AG04449 (cell line): Measurements from ENCODE around the gene ARHGAP8.
"Not testable (repeated sequence)": the region's sequence is repeated elsewhere in the genome, so short reads cannot be mapped to it uniquely, and the experiment has no call there.

Source experiments
- CTCF ChIA-PET: fragments of 350-600 bp; formaldehyde crosslinking; extraction: SDS; loops from one replicate; lab custom pipeline; 2021; ENCODE audit warnings: antibody characterized with exemption; lab: Yijun Ruan, JAX
- POLR2A ChIA-PET: fragments of 400-600, 350-600 bp; formaldehyde crosslinking; extraction: SDS; loops from one replicate; lab custom pipeline; 2020; ENCODE audit warnings: antibody characterized with exemption, inconsistent platforms; lab: Yijun Ruan, JAX
- DNase-seq: peaks from one replicate; pipeline ENCODE4 v3.0.0-alpha.2; 2010; ENCODE audit warnings: low read depth, low spot score
- H3K4me3 ChIP-seq: 2 replicates; pipeline ENCODE4 v1.5.1; 2011; ENCODE audit warnings: low read depth, mild to moderate bottlenecking, control low read depth, low read length
- CTCF ChIP-seq: IDR thresholded peaks from one replicate; pipeline ENCODE4 v1.5.1; 2011; ENCODE audit warnings: mild to moderate bottlenecking, moderate library complexity, low read length, control low read depth, inconsistent platforms; ENCODE audit not compliant: insufficient read depth; ENCODE audit errors: missing control alignments

ARHGAP8 gene

GRCh38 chr22:44848791-44849420 is 96.5 kb downstream of the ARHGAP8 start:
- POLR2A ChIA-PET: interaction anchor here (0.5 kb wide), 1 partner anchor 84 kb away, joined by 3 read pairs; no protein-coding TSS in a partner anchor
- CTCF ChIA-PET: no interaction called here
- no peak for DNase-seq
- H3K4me3 ChIP-seq: no peak overlapping the region
- no peak for TF ChIP-seq CTCF

DNA sequence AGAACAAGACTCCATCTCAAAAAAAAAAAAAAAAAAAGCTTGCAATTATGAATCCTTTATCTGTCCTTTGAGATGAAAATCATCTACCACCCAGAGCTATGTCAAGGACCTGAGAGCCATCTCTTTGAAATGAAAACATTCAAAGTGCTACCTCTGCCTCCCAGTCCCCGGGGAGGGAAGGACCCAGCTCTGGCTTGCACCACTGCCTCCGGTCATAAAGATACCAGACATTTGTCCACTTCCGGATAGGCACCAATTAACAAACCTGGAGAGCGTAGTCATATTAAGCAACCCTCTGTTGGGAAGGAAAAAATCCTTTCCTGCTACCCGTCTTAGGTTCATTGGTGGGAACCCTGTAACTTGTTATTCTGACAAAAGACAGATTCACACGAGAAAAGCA is 98.6 kb downstream of the ARHGAP8 start:
- CTCF ChIA-PET: no interaction called here
- H3K4me3 ChIP-seq: no peak overlapping the region
- TF ChIP-seq CTCF: no peak
- DNase-seq: no peak
- POLR2A ChIA-PET: no interaction called here

GRCh38 chr22:44854641-44855040 is 102.3 kb downstream of the ARHGAP8 start:
- DNase-seq, POLR2A ChIA-PET, H3K4me3 ChIP-seq: not testable (repeated sequence)
- CTCF ChIA-PET: interaction anchor here (0.7 kb wide), 1 partner anchor 116 kb away, joined by 4 read pairs; no protein-coding TSS in a partner anchor

- DNase-seq: no peak
- ChIA-PET CTCF (no interaction called here), POLR2A (no interaction called here)
- no peak for TF ChIP-seq CTCF
- H3K4me3 ChIP-seq: no peak overlapping the region
Measured at GRCh38 chr22:44855855-44856254, 103.5 kb downstream of the ARHGAP8 start.

DNA sequence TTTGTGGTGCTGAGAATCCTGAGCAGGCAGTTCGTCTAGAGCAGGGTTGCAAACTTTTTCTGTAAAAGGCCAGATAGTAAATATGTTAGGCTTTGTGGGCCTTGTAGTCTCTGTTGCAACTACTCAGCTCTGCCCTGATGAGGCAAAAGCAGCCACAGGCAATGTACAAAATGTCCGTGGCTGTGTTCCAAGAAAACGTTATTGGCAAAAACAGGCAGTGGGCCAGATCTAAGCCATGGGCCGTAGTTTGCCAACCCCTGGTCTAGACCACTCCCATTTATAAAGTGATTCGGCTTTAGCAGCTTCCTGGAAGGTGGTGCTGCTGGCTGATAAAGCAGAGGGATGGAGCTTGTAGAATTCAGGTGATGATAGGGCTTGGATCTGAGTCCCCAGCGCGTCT is 106.4 kb downstream of the ARHGAP8 start:
- CTCF ChIA-PET, POLR2A ChIA-PET, H3K4me3 ChIP-seq, DNase-seq: not testable (repeated sequence)

DNA sequence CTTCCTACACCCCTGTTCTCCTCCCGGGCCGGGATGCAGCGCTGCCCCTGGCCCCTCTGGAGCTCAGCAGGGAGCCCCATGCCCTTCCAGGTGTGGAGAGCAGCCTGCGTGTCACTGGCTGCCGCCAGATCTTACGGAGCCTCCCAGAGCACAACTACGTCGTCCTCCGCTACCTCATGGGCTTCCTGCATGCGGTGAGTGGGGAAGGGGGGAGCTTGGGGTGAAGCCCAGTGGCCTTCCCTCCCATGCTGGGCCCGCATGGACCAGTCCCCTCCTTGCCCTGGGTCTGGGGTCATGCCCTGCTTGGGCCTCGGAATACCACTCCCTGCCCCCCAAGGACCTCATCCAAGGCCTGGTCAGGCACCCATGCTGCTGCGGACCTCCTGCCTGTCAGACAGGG is 107.3 kb downstream of the ARHGAP8 start:
- TF ChIP-seq CTCF: no peak
- CTCF ChIA-PET: no interaction called here
- POLR2A ChIA-PET: no interaction called here
- DNase-seq: no peak
- H3K4me3 ChIP-seq: no peak overlapping the region

- TF ChIP-seq CTCF: no peak
- CTCF ChIA-PET: no interaction called here
Measured at GRCh38 chr22:44860311-44860710, 107.9 kb downstream of the ARHGAP8 start.

More at GRCh38 chr22:44860311-44860710, 107.9 kb downstream of the ARHGAP8 start:
- no peak overlapping the region for H3K4me3 ChIP-seq
- no peak for DNase-seq
- POLR2A ChIA-PET: no interaction called here
